ENCODE data around the gene KISS1R. TPM values are rescaled to one million over a fixed set of nuclear protein-coding genes. Genes with fewer than 3 reads are reported as not detected.

KISS1R gene
- total and polyA plus RNA-seq, 4 donors, result not detected

GRCh38 chr19:876089-876488, 41.0 kb upstream of the KISS1R start:
- H3K27me3 ChIP-seq (ENCODE audit: control insufficient read depth in 4 of 4, insufficient read depth in 4 of 4, low read length in 3 of 4), result no peaks in the 10 kb centered on the region
- no peak for DNase-seq (ENCODE audit: low spot score)
- H3K4me1 ChIP-seq (ENCODE audit: control insufficient read depth in 4 of 4, insufficient read depth in 4 of 4, low read length in 3 of 4), result no peaks in the 10 kb centered on the region
- no peak overlapping the region for H3K27ac ChIP-seq (ENCODE audit: low read depth in 1 of 2, low read length in 2 of 2)
- no peak for TF ChIP-seq FOXA2 (IDR thresholded peaks at IDR 0.05)
- no peak for TF ChIP-seq NR2F2 (IDR thresholded peaks at IDR 0.05)
- TF ChIP-seq ATF3 (IDR thresholded peaks at IDR 0.05), result no peak
- TF ChIP-seq GABPA (IDR thresholded peaks at IDR 0.05 in 1 of 2, conservative IDR thresholded peaks at IDR 0.05 in 1 of 2), result no peak
- TF ChIP-seq RXRA (IDR thresholded peaks at IDR 0.05), result no peak
- no peak for TF ChIP-seq FOXA1 (IDR thresholded peaks at IDR 0.05)
- TF ChIP-seq TAF1 (conservative IDR thresholded peaks at IDR 0.05), result no peak
- TF ChIP-seq REST (IDR thresholded peaks at IDR 0.05), result no peak
- no peak for TF ChIP-seq YY1 (IDR thresholded peaks at IDR 0.05)
- no peak for TF ChIP-seq HNF4G (IDR thresholded peaks at IDR 0.05)
- TF ChIP-seq, protein P1, sequence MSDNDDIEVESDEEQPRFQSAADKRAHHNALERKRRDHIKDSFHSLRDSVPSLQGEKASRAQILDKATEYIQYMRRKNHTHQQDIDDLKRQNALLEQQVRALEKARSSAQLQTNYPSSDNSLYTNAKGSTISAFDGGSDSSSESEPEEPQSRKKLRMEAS (IDR thresholded peaks at IDR 0.05), result no peak
- H3K36me3 ChIP-seq (ENCODE audit: control insufficient read depth in 4 of 4, insufficient read depth in 3 of 4, low read depth in 1 of 4, low read length in 3 of 4), result peaks cover 5 to 34% (median 11%) of the 10 kb centered on the region in 4 donors
- H3K9me3 ChIP-seq (ENCODE audit: control insufficient read depth in 4 of 4, low read length in 3 of 4), result no peaks in the 10 kb centered on the region
- H3K9ac ChIP-seq (ENCODE audit: low read depth in 1 of 2, low read length in 2 of 2), result no peak overlapping the region
- no peak overlapping the region for H3K4me3 ChIP-seq (ENCODE audit: low read depth in 1 of 3, low read length in 3 of 3)
- WGBS, result 89% methylated on average over 18 of the region's 18 CpGs

DNA sequence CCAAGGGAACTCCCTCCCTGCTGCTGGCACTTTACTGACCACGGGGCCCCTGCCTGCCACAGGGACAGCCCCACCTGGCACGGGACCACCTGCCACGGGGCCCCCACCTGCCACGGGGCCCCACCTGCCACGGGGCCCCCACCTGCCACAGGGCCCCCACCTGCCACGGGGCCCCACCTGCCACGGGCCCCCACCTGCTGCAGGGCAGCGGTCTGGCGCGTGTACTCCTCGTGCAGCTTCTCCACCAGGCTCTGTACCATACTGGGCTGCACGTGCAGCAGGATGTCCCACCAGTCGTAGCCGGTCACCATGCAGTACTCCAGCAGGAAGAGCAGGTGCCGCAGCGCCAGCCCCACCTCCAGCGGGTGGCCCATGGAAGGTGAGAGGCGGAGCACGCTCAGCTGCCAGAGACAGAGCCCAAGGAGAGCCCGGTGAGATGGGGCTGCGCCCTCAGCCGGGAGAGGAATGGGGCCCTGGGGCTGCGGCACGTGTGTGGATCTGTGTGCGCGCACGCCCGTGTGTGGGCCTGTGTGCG, 40.3 kb upstream of the KISS1R start:
- Histone ChIP-seq H3K27ac (ENCODE audit: low read depth in 1 of 2, low read length in 2 of 2) (no peak overlapping the region), H3K4me3 (ENCODE audit: low read depth in 1 of 3, low read length in 3 of 3) (no peak overlapping the region), H3K27me3 (ENCODE audit: control insufficient read depth in 4 of 4, insufficient read depth in 4 of 4, low read length in 3 of 4) (no peaks in the 10 kb centered on the region), H3K4me1 (ENCODE audit: control insufficient read depth in 4 of 4, insufficient read depth in 4 of 4, low read length in 3 of 4) (no peaks in the 10 kb centered on the region), H3K36me3 (ENCODE audit: control insufficient read depth in 4 of 4, insufficient read depth in 3 of 4, low read depth in 1 of 4, low read length in 3 of 4) (peaks cover 5 to 38% (median 11%) of the 10 kb centered on the region in 4 donors), H3K9ac (ENCODE audit: low read depth in 1 of 2, low read length in 2 of 2) (no peak overlapping the region), H3K9me3 (ENCODE audit: control insufficient read depth in 4 of 4, low read length in 3 of 4) (no peaks in the 10 kb centered on the region)
- no peak for TF ChIP-seq HNF4A (conservative IDR thresholded peaks at IDR 0.05)
- TF ChIP-seq NR2F2 (IDR thresholded peaks at IDR 0.05), result no peak
- no peak for TF ChIP-seq FOXA2 (IDR thresholded peaks at IDR 0.05)
- TF ChIP-seq GABPA (IDR thresholded peaks at IDR 0.05 in 1 of 2, conservative IDR thresholded peaks at IDR 0.05 in 1 of 2), result no peak
- no peak for TF ChIP-seq JUND (IDR thresholded peaks at IDR 0.05)
- TF ChIP-seq HNF4G (IDR thresholded peaks at IDR 0.05), result no peak
- TF ChIP-seq RXRA (IDR thresholded peaks at IDR 0.05), result no peak
- TF ChIP-seq FOXA1 (IDR thresholded peaks at IDR 0.05), result no peak
- no peak for TF ChIP-seq ZBTB33 (IDR thresholded peaks at IDR 0.05)
- no peak for TF ChIP-seq ATF3 (IDR thresholded peaks at IDR 0.05)
- TF ChIP-seq YY1 (IDR thresholded peaks at IDR 0.05), result no peak
- TF ChIP-seq TAF1 (conservative IDR thresholded peaks at IDR 0.05), result no peak
- TF ChIP-seq, protein P2, sequence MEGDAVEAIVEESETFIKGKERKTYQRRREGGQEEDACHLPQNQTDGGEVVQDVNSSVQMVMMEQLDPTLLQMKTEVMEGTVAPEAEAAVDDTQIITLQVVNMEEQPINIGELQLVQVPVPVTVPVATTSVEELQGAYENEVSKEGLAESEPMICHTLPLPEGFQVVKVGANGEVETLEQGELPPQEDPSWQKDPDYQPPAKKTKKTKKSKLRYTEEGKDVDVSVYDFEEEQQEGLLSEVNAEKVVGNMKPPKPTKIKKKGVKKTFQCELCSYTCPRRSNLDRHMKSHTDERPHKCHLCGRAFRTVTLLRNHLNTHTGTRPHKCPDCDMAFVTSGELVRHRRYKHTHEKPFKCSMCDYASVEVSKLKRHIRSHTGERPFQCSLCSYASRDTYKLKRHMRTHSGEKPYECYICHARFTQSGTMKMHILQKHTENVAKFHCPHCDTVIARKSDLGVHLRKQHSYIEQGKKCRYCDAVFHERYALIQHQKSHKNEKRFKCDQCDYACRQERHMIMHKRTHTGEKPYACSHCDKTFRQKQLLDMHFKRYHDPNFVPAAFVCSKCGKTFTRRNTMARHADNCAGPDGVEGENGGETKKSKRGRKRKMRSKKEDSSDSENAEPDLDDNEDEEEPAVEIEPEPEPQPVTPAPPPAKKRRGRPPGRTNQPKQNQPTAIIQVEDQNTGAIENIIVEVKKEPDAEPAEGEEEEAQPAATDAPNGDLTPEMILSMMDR (IDR thresholded peaks at IDR 0.05; ENCODE audit: low read depth, low read length, missing input control), result no peak
- TF ChIP-seq SP1 (IDR thresholded peaks at IDR 0.05), result no peak
- no peak for TF ChIP-seq REST (IDR thresholded peaks at IDR 0.05)
- no peak for TF ChIP-seq EGR1 (IDR thresholded peaks at IDR 0.05; ENCODE audit: low read depth in 2 of 2)
- TF ChIP-seq, protein P1 (IDR thresholded peaks at IDR 0.05), result no peak
- no peak for TF ChIP-seq RAD21 (IDR thresholded peaks at IDR 0.05)
- WGBS, result 92% methylated on average over 29 of the region's 29 CpGs
- DNase-seq (ENCODE audit: low spot score), result no peak

Data from liver (tissue), 9 donors.